ENCODE data around the gene GRPEL2. TPM values are rescaled to one million over a fixed set of nuclear protein-coding genes. Genes with fewer than 3 reads are reported as not detected.

The GRPEL2 gene
- total and polyA plus RNA-seq, 4 donors: 14.6 to 33.4 (median 18.8) TPM

GRCh38 chr5:149371296-149371962 is 26.1 kb downstream of the GRPEL2 start:
- Histone ChIP-seq H3K27me3 (ENCODE audit: control insufficient read depth, insufficient read depth, low read length) (no peaks in the 10 kb centered on the region), H3K9me3 (ENCODE audit: control insufficient read depth, insufficient read depth, low read length) (no peaks in the 10 kb centered on the region), H3K36me3 (ENCODE audit: control insufficient read depth, insufficient read depth, low read length) (peaks cover 9% of the 10 kb centered on the region), H3K4me1 (ENCODE audit: control insufficient read depth, insufficient read depth, low read length) (peaks cover 16% of the 10 kb centered on the region), H3K27ac (ENCODE audit: low read depth, low read length) (no peak overlapping the region), H3K4me3 (ENCODE audit: low read depth, low read length) (no peak overlapping the region)
- 48% methylated on average over 12 of the region's 12 CpGs for WGBS (ENCODE audit: insufficient coverage)
- peak in 2 of 6 donors; percentile 32 to 47 for DNase-seq (ENCODE audit: low read depth in 4 of 6, low spot score in 6 of 6)

DNA sequence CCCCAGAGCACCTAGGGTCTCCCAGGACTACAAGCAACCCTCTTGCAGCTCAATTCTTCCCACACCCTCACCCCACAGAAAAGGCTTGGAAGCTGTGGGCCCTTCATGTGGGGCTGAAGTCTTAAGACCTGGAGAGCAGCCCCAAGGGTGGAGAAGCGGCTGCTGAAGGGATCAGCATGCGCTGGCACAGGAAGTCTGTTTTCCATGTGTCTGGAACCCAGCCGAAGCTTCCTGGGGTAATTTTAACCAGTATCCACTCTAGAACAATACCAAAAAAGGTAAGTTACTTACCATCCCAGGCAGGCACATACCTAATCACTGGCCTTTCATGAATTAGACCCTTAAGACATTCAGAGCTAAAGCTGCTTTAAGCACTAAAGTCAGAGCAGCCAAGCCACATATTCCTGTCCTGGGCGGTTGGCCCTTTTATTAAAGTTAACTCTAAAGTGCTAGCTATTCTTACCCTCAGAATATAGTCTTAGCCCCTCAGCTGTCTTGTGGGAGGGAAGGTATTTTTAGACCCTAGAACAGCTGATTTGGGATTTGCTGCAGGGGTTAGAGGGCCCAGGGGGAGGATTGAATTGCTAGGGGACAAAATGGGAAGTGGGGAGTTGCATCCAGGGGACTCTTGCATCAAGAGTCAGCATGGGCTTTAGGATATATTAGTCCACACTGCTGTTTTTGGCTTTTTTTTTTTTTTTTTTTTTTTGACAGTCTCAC is 26.9 kb downstream of the GRPEL2 start:
- no peak for DNase-seq (ENCODE audit: low read depth in 4 of 6, low spot score in 6 of 6)
- H3K4me3 ChIP-seq (ENCODE audit: low read depth, low read length): no peak overlapping the region
- no peak overlapping the region for H3K27ac ChIP-seq (ENCODE audit: low read depth, low read length)
- WGBS (ENCODE audit: insufficient coverage): 78% methylated on average over 3 of the region's 4 CpGs
- no peaks in the 10 kb centered on the region for H3K27me3 ChIP-seq (ENCODE audit: control insufficient read depth, insufficient read depth, low read length)
- H3K9me3 ChIP-seq (ENCODE audit: control insufficient read depth, insufficient read depth, low read length): no peaks in the 10 kb centered on the region
- H3K36me3 ChIP-seq (ENCODE audit: control insufficient read depth, insufficient read depth, low read length): peaks cover 7% of the 10 kb centered on the region
- H3K4me1 ChIP-seq (ENCODE audit: control insufficient read depth, insufficient read depth, low read length): peaks cover 14% of the 10 kb centered on the region

DNA sequence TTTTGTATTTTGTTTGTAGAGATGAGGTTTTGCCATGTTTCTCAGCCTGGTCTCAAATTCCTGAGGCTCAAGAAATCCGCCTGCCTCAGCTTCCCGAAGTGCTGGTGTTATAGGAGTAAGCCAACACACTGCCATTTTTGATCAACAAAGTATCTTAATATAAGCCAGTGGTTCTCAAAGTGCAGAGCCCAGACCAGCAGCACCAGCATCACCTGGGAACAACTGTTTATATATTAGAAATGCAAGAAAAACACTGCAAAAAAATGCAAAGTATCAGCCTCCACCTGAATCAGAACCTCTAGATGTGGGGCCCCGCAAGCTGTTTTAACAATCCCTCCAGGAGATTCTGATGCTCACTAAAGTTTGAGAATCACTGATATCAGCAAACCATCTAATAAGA is 27.6 kb downstream of the GRPEL2 start:
- no peaks in the 10 kb centered on the region for H3K9me3 ChIP-seq (ENCODE audit: control insufficient read depth, insufficient read depth, low read length)
- DNase-seq (ENCODE audit: low read depth in 4 of 6, low spot score in 6 of 6): no peak
- no peak overlapping the region for H3K27ac ChIP-seq (ENCODE audit: low read depth, low read length)
- H3K4me1 ChIP-seq (ENCODE audit: control insufficient read depth, insufficient read depth, low read length): peaks cover 8% of the 10 kb centered on the region
- H3K4me3 ChIP-seq (ENCODE audit: low read depth, low read length): no peak overlapping the region
- H3K36me3 ChIP-seq (ENCODE audit: control insufficient read depth, insufficient read depth, low read length): peaks cover 5% of the 10 kb centered on the region
- H3K27me3 ChIP-seq (ENCODE audit: control insufficient read depth, insufficient read depth, low read length): no peaks in the 10 kb centered on the region
- WGBS (ENCODE audit: insufficient coverage): no CpG with 5 or more reads among the region's 3 CpGs

- 97% methylated on average over 19 of the region's 20 CpGs for WGBS (ENCODE audit: insufficient coverage)
- peaks cover 15% of the 10 kb centered on the region for H3K4me1 ChIP-seq (ENCODE audit: control insufficient read depth, insufficient read depth, low read length)
- no peak for DNase-seq (ENCODE audit: low read depth in 4 of 6, low spot score in 6 of 6)
- no peaks in the 10 kb centered on the region for H3K36me3 ChIP-seq (ENCODE audit: control insufficient read depth, insufficient read depth, low read length)
- no peak overlapping the region for H3K27ac ChIP-seq (ENCODE audit: low read depth, low read length)
- no peaks in the 10 kb centered on the region for H3K9me3 ChIP-seq (ENCODE audit: control insufficient read depth, insufficient read depth, low read length)
- no peak overlapping the region for H3K4me3 ChIP-seq (ENCODE audit: low read depth, low read length)
- no peaks in the 10 kb centered on the region for H3K27me3 ChIP-seq (ENCODE audit: control insufficient read depth, insufficient read depth, low read length)
Measured at GRCh38 chr5:149374303-149374702, 29.0 kb downstream of the GRPEL2 start.

- peaks cover 18% of the 10 kb centered on the region for H3K4me1 ChIP-seq (ENCODE audit: control insufficient read depth, insufficient read depth, low read length)
Measured at GRCh38 chr5:149374801-149375200, 29.5 kb downstream of the GRPEL2 start.

GRCh38 chr5:149375434-149375833 is 30.1 kb downstream of the GRPEL2 start:
- 95% methylated on average over 6 of the region's 6 CpGs for WGBS (ENCODE audit: insufficient coverage)
- Histone ChIP-seq H3K27me3 (ENCODE audit: control insufficient read depth, insufficient read depth, low read length) (no peaks in the 10 kb centered on the region), H3K4me3 (ENCODE audit: low read depth, low read length) (no peak overlapping the region), H3K27ac (ENCODE audit: low read depth, low read length) (no peak overlapping the region), H3K4me1 (ENCODE audit: control insufficient read depth, insufficient read depth, low read length) (peaks cover 18% of the 10 kb centered on the region), H3K36me3 (ENCODE audit: control insufficient read depth, insufficient read depth, low read length) (no peaks in the 10 kb centered on the region), H3K9me3 (ENCODE audit: control insufficient read depth, insufficient read depth, low read length) (no peaks in the 10 kb centered on the region)
- no peak for DNase-seq (ENCODE audit: low read depth in 4 of 6, low spot score in 6 of 6)

More at GRCh38 chr5:149374801-149375200, 29.5 kb downstream of the GRPEL2 start:
- H3K9me3 ChIP-seq (ENCODE audit: control insufficient read depth, insufficient read depth, low read length): no peaks in the 10 kb centered on the region
- no peaks in the 10 kb centered on the region for H3K27me3 ChIP-seq (ENCODE audit: control insufficient read depth, insufficient read depth, low read length)
- no peaks in the 10 kb centered on the region for H3K36me3 ChIP-seq (ENCODE audit: control insufficient read depth, insufficient read depth, low read length)
- DNase-seq (ENCODE audit: low read depth in 4 of 6, low spot score in 6 of 6): no peak
- H3K27ac ChIP-seq (ENCODE audit: low read depth, low read length): no peak overlapping the region
- H3K4me3 ChIP-seq (ENCODE audit: low read depth, low read length): no peak overlapping the region
- WGBS (ENCODE audit: insufficient coverage): no CpG with 5 or more reads among the region's 3 CpGs

DNA sequence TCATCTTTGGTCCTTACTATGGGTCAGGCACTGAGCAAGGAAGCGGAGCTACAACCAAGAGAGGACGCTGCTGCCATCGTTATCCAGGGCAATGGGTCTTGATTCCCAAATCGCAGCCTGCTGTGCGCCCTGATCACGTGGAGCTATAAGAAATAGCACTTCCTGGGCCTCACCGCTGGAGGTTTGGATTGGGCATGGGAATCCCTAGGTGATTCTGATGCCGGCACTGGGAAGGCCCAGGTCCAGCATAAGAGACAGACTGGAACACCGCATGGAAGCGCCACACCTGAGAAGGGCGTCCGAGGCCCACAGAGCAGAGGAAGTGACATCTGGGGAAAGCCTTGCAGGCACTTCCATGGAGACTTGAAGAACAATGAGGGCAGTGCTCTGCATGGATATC is 30.8 kb downstream of the GRPEL2 start:
- Histone ChIP-seq H3K27me3 (ENCODE audit: control insufficient read depth, insufficient read depth, low read length) (no peaks in the 10 kb centered on the region), H3K36me3 (ENCODE audit: control insufficient read depth, insufficient read depth, low read length) (no peaks in the 10 kb centered on the region), H3K4me1 (ENCODE audit: control insufficient read depth, insufficient read depth, low read length) (peaks cover 19% of the 10 kb centered on the region), H3K27ac (ENCODE audit: low read depth, low read length) (no peak overlapping the region), H3K9me3 (ENCODE audit: control insufficient read depth, insufficient read depth, low read length) (no peaks in the 10 kb centered on the region), H3K4me3 (ENCODE audit: low read depth, low read length) (no peak overlapping the region)
- DNase-seq (ENCODE audit: low read depth in 4 of 6, low spot score in 6 of 6): no peak
- 92% methylated on average over 12 of the region's 12 CpGs for WGBS (ENCODE audit: insufficient coverage)

DNA sequence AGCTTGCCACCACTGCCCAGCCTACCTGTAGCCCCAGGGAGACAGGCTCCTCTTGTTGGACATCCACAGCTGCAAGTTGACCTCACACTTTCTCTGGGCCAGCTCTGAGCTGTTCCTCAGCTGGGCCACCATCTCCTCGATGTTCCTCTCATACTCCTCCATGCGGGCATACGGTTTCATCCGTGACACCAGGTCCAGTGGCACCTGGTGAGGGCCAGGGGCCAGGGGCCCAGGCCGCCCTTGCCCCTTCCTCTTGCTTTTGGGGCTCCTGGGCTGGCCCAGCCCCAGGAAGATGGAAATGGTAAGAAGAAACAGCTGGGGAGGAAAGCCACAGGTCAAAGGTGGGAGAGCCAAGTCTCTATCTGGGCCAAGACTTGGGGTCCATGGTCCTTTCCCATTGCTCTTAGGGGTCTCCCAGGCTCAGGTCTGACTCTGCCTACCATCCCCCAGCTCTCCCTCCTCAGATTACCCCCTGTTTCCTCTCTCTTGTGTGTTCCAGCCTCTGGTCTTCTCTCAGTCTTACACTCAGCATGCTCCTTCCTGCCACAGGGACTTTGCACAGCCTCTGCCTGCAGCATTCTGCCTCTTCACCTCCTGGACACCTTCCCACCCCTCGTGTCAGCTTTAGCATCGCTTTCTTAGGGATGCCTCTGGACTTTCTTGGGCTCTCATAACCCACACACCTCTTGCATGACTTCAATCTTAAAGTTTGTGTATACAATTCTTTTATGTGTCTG is 31.6 kb downstream of the GRPEL2 start:
- WGBS (ENCODE audit: insufficient coverage): 98% methylated on average over 7 of the region's 7 CpGs
- no peak for DNase-seq (ENCODE audit: low read depth in 4 of 6, low spot score in 6 of 6)
- H3K27me3 ChIP-seq (ENCODE audit: control insufficient read depth, insufficient read depth, low read length): no peaks in the 10 kb centered on the region
- no peak overlapping the region for H3K27ac ChIP-seq (ENCODE audit: low read depth, low read length)
- peaks cover 21% of the 10 kb centered on the region for H3K4me1 ChIP-seq (ENCODE audit: control insufficient read depth, insufficient read depth, low read length)
- H3K36me3 ChIP-seq (ENCODE audit: control insufficient read depth, insufficient read depth, low read length): no peaks in the 10 kb centered on the region
- no peaks in the 10 kb centered on the region for H3K9me3 ChIP-seq (ENCODE audit: control insufficient read depth, insufficient read depth, low read length)
- H3K4me3 ChIP-seq (ENCODE audit: low read depth, low read length): no peak overlapping the region

- Histone ChIP-seq H3K4me1 (ENCODE audit: control insufficient read depth, insufficient read depth, low read length) (peaks cover 24% of the 10 kb centered on the region), H3K4me3 (ENCODE audit: low read depth, low read length) (no peak overlapping the region), H3K27me3 (ENCODE audit: control insufficient read depth, insufficient read depth, low read length) (no peaks in the 10 kb centered on the region), H3K9me3 (ENCODE audit: control insufficient read depth, insufficient read depth, low read length) (no peaks in the 10 kb centered on the region), H3K27ac (ENCODE audit: low read depth, low read length) (peak overlapping the region; percentile 67), H3K36me3 (ENCODE audit: control insufficient read depth, insufficient read depth, low read length) (no peaks in the 10 kb centered on the region)
- WGBS (ENCODE audit: insufficient coverage): 71% methylated on average over 2 of the region's 5 CpGs
- peak in 1 of 6 donors; percentile 29 for DNase-seq (ENCODE audit: low read depth in 4 of 6, low spot score in 6 of 6)
Measured at GRCh38 chr5:149378241-149378820, 33.0 kb downstream of the GRPEL2 start.

Measured in spinal cord (tissue), 10 donors.